Liver (tissue), 9 donors: ENCODE measurements around the gene CCDC40. TPM values are rescaled to one million over a fixed set of nuclear protein-coding genes. Genes with fewer than 3 reads are reported as not detected.

Source experiments
- DNase-seq: peaks from one replicate; pipeline ENCODE4 v3.0.0-alpha.2; 2017; ENCODE audit warnings: low spot score
- H3K27ac ChIP-seq, 2 donors: one replicate each; pipeline ENCODE4 v1.7.0; 2013; ENCODE audit warnings: inconsistent platforms in 2 of 2, low read length in 2 of 2, control low read depth in 1 of 2, low read depth in 1 of 2, mild to moderate bottlenecking in 1 of 2
- H3K27me3 ChIP-seq, 4 donors: one replicate each; pipeline versions ENCODE4 v1.6.1 to v1.7.0; 2013; ENCODE audit warnings: low read length in 3 of 4, inconsistent platforms in 1 of 4, mild to moderate bottlenecking in 1 of 4, moderate library complexity in 1 of 4; ENCODE audit not compliant: control insufficient read depth in 4 of 4, insufficient read depth in 4 of 4
- H3K36me3 ChIP-seq, 4 donors: one replicate each; pipeline versions ENCODE4 v1.6.1 to v1.7.0; 2013; ENCODE audit warnings: low read length in 3 of 4, mild to moderate bottlenecking in 3 of 4, low read depth in 1 of 4, moderate library complexity in 1 of 4; ENCODE audit not compliant: control insufficient read depth in 4 of 4, insufficient read depth in 3 of 4
- H3K4me1 ChIP-seq, 4 donors: one replicate each; pipeline versions ENCODE4 v1.6.1 to v1.7.0; 2013; ENCODE audit warnings: low read length in 3 of 4, mild to moderate bottlenecking in 3 of 4, moderate library complexity in 1 of 4; ENCODE audit not compliant: control insufficient read depth in 4 of 4, insufficient read depth in 4 of 4
- H3K4me3 ChIP-seq, 3 donors: one replicate each; pipeline versions ENCODE4 v1.6.1 to v1.7.0; 2013; ENCODE audit warnings: low read length in 3 of 3, control low read depth in 1 of 3, low read depth in 1 of 3, mild to moderate bottlenecking in 1 of 3
- H3K9ac ChIP-seq, 2 donors: one replicate each; pipeline ENCODE4 v1.7.0; 2013; ENCODE audit warnings: low read length in 2 of 2, mild to moderate bottlenecking in 2 of 2, moderate library complexity in 2 of 2, control low read depth in 1 of 2, low read depth in 1 of 2
- H3K9me3 ChIP-seq, 4 donors: one replicate each; pipeline versions ENCODE4 v1.6.1 to v1.7.0; 2013; ENCODE audit warnings: low read length in 3 of 4; ENCODE audit not compliant: control insufficient read depth in 4 of 4
- CTCF ChIP-seq: fragments of 150-350 bp; IDR thresholded peaks from 2 replicates; pipeline ENCODE4 v1.5.1; 2017; ENCODE audit warnings: improper control_type of control experiment, low read depth, low read length; ENCODE audit not compliant: missing input control
- GABPA ChIP-seq, 2 donors: IDR thresholded peaks in 1 of 2; conservative IDR thresholded peaks in 1 of 2; 2 replicates each; pipeline ENCODE4 v1.6.1; 2016; ENCODE audit warnings: antibody characterized with exemption in 2 of 2, mild to moderate bottlenecking in 1 of 2, moderate library complexity in 1 of 2
- HNF4A ChIP-seq, 2 donors: conservative IDR thresholded peaks; 2 replicates each; pipeline ENCODE4 v1.6.1; 2016; ENCODE audit warnings: antibody characterized with exemption in 2 of 2, mild to moderate bottlenecking in 2 of 2
- JUND ChIP-seq, 2 donors: IDR thresholded peaks; 2 replicates each; pipeline ENCODE4 v1.6.1; 2016; ENCODE audit warnings: antibody characterized with exemption in 2 of 2
- MAX ChIP-seq: IDR thresholded peaks from 2 replicates; pipeline ENCODE4 v1.6.1; 2016; ENCODE audit warnings: antibody characterized with exemption
- NR2F2 ChIP-seq: IDR thresholded peaks from 2 replicates; pipeline ENCODE4 v1.6.1; 2016; ENCODE audit warnings: antibody characterized with exemption
- REST ChIP-seq: IDR thresholded peaks from 2 replicates; pipeline ENCODE4 v1.6.1; 2016; ENCODE audit warnings: antibody characterized with exemption, mild to moderate bottlenecking
- RXRA ChIP-seq, 2 donors: IDR thresholded peaks; 2 replicates each; pipeline ENCODE4 v1.6.1; 2017 to 2018; ENCODE audit warnings: antibody characterized with exemption in 2 of 2, mild to moderate bottlenecking in 1 of 2
- SP1 ChIP-seq: IDR thresholded peaks from 2 replicates; pipeline ENCODE4 v1.6.1; 2018; ENCODE audit warnings: antibody characterized with exemption, mild to moderate bottlenecking
- YY1 ChIP-seq: IDR thresholded peaks from 2 replicates; pipeline ENCODE4 v1.6.1; 2016; ENCODE audit warnings: antibody characterized with exemption, mild to moderate bottlenecking
- ZBTB33 ChIP-seq: IDR thresholded peaks from 2 replicates; pipeline ENCODE4 v1.6.1; 2016; ENCODE audit warnings: antibody characterized with exemption
- WGBS: extraction: QIAGEN DNeasy Blood & Tissue Kit; methylation state at CpG from one replicate; pipeline ENCODE4 v1.1.7; 2013; 5-methylcytosine and 5-hydroxymethylcytosine counted together
- polyA plus RNA-seq, 2 donors: library from polyadenylated mRNA; stranded (reverse) in 1 of 2; unstranded in 1 of 2; fragments of 200-250 nt in 1 of 2; fragments of >200 nt in 1 of 2; fragmentation: Nextera tagmentation in 1 of 2; extraction: Ambion mirVana in 1 of 2; gene quantifications; one replicate each; pipeline versions ENCODE4 v1.2.1 to v1.2.3, GENCODE V29; 2013 to 2015
- total RNA-seq, 2 donors: library from RNA; depleted of rRNA; stranded (reverse); fragments of >200 nt; gene quantifications; one replicate each; pipeline ENCODE4 v1.2.3, GENCODE V29; 2014
- donor health status: healthy.
- donor health status: healthy.
- donor health status: healthy.
- donor health status: healthy.
- donor health status: healthy.

The CCDC40 gene
- total and polyA plus RNA-seq, 4 donors: 0.60 to 3.0 (median 1.4) TPM

- WGBS: 84% methylated on average over 27 of the region's 27 CpGs
- TF ChIP-seq YY1: no peak
- no peak for TF ChIP-seq RXRA (IDR thresholded peaks at IDR 0.05)
- TF ChIP-seq SP1: peak; percentile 44
- TF ChIP-seq NR2F2: no peak
- Histone ChIP-seq H3K27ac (no peak overlapping the region), H3K9ac (no peak overlapping the region), H3K27me3 (no peaks in the 10 kb centered on the region), H3K9me3 (no peaks in the 10 kb centered on the region), H3K4me1 (peaks cover 0 to 8% (median 3%) of the 10 kb centered on the region in 4 donors), H3K4me3 (no peak overlapping the region), H3K36me3 (no peaks in the 10 kb centered on the region)
- DNase-seq: no peak
Observed at GRCh38 chr17:80063830-80064585, 27.6 kb downstream of the CCDC40 start.

GRCh38 chr17:80064696-80065095 is 28.3 kb downstream of the CCDC40 start:
- DNase-seq: no peak
- TF ChIP-seq JUND (IDR thresholded peaks at IDR 0.05) (no peak), MAX (no peak), GABPA (IDR thresholded peaks at IDR 0.05 in 1 of 2, conservative IDR thresholded peaks at IDR 0.05 in 1 of 2) (no peak), REST (no peak), CTCF (no peak), NR2F2 (no peak), HNF4A (conservative IDR thresholded peaks at IDR 0.05) (no peak), SP1 (no peak), ZBTB33 (no peak), RXRA (IDR thresholded peaks at IDR 0.05) (no peak)
- Histone ChIP-seq H3K27me3 (no peaks in the 10 kb centered on the region), H3K9me3 (no peaks in the 10 kb centered on the region), H3K9ac (no peak overlapping the region), H3K27ac (no peak overlapping the region), H3K4me1 (peaks cover 0 to 10% (median 6%) of the 10 kb centered on the region in 4 donors), H3K36me3 (no peaks in the 10 kb centered on the region), H3K4me3 (no peak overlapping the region)
- WGBS: 89% methylated on average over 8 of the region's 8 CpGs
